BLaER1 (cell line): Measurements from ENCODE around the gene TTC39A.

Source experiments
- H3K27ac ChIP-seq: shearing (Covaris generic); formaldehyde crosslinking; 2 replicates; pipeline ENCODE4 v1.8.1; 2022
- H3K27me3 ChIP-seq: shearing (Covaris generic); formaldehyde crosslinking; 2 replicates; pipeline ENCODE4 v1.8.1; 2022
- H3K36me3 ChIP-seq: shearing (Covaris generic); formaldehyde crosslinking; 2 replicates; pipeline ENCODE4 v1.8.1; 2022
- H3K4me1 ChIP-seq: shearing (Covaris generic); formaldehyde crosslinking; 2 replicates; pipeline ENCODE4 v1.8.1; 2022
- H3K4me2 ChIP-seq: shearing (Covaris generic); formaldehyde crosslinking; 2 replicates; pipeline ENCODE4 v1.8.1; 2022
- H3K4me3 ChIP-seq: shearing (Covaris generic); formaldehyde crosslinking; 2 replicates; pipeline ENCODE4 v1.8.1; 2022
- H3K9ac ChIP-seq: shearing (Covaris generic); formaldehyde crosslinking; 2 replicates; pipeline ENCODE4 v1.8.1; 2022
- H3K9me3 ChIP-seq: shearing (Covaris generic); formaldehyde crosslinking; 2 replicates; pipeline ENCODE4 v1.8.1; 2022
- H4K20me1 ChIP-seq: shearing (Covaris generic); formaldehyde crosslinking; 2 replicates; pipeline ENCODE4 v1.8.1; 2022
- Cebpa-rat ChIP-seq: shearing (Covaris generic); IDR thresholded peaks from 2 replicates; pipeline ENCODE4 v1.8.1; 2022

The TTC39A gene

DNA sequence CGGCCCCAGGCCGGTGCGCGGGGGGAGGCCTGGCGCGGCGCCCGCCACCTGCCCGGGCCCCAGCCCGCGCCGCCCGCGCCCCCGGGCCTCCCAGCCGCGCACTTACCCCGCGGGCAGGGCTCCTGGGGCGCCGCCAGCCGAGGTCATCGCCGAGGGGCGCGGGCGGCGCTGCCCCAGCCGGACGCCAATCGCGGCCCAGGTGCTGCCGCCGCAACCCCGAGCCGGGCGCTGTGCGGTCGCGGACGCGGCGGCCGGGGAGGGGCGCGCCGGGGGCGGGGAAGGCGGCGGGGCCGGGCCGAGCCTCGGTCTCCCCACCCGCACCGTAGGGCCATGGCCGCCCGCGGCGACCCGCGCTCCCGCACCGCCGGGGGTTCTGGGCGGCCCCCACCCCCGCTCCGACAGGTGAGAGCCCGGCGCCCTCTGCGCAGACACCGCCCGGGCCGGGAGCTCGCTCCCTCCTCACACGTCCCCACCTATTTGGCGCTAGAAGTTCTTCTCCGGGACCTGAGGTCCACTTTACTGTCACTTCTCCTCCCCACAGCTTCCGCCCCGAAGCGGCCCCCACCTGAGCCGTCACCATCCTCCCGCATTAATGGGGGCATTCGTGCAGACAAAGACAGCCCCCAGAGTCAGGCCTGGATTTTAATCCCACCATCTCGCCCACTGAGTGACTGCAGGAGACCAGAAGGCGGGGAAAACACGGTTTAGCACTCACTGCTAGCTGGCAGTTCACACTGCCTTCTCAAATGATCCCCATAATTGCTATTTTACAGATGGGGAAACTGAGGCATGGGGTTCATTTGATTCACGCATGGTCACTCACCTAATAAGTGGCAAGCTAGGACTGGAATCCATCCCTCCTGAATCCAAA is at the start of gene TTC39A:
Gene TTC39A (minus strand): TSS at position 232 of the 871 bp plus-strand sequence. CDS start 85 bp downstream, at position 147.
- TF ChIP-seq Cebpa-rat = no peak
- peaks cover 15% of the 10 kb centered on the region for H3K4me1 ChIP-seq
- peaks cover 45% of the 10 kb centered on the region for H3K27me3 ChIP-seq
- no peaks in the 10 kb centered on the region for H3K9me3 ChIP-seq
- no peak within 1 kb of the TSS for H3K9ac ChIP-seq
- peak within 1 kb of the TSS; percentile 54 for H3K4me3 ChIP-seq
- no peak within 1 kb of the TSS for H3K27ac ChIP-seq
- H4K20me1 ChIP-seq = no peaks in the 10 kb centered on the region; the same call in 1 of the 2 replicates
- no peaks in the 10 kb centered on the region for H3K36me3 ChIP-seq
- H3K4me2 ChIP-seq = peak within 1 kb of the TSS; percentile 65

DNA sequence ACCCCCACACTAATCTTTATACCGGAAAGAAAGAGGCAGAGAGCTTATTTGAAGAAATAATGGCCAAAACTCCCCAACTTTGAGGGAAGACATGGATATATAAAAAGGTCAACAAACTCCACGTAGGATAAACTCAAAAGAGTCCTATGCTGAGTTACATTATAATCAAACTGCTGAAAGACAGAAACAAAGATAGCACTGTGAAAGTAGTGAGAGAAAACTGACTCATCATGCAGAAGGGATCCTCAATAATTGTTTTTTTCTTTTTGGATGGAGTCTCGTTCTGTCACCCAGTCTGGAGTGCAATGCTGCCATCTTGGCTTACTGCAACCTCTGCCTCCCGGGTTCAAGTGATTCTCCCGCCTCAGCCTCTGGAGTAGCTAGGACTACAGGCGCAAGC is 48.5 kb upstream of the TTC39A start:
- no peak for TF ChIP-seq Cebpa-rat
- no peak overlapping the region for H3K4me2 ChIP-seq
- H3K27ac ChIP-seq = no peak overlapping the region
- H3K27me3 ChIP-seq = no peaks in the 10 kb centered on the region
- H3K4me3 ChIP-seq = no peak overlapping the region
- H3K4me1 ChIP-seq = no peaks in the 10 kb centered on the region
- H4K20me1 ChIP-seq = no peaks in the 10 kb centered on the region
- peaks cover 71% of the 10 kb centered on the region for H3K36me3 ChIP-seq
- no peak overlapping the region for H3K9ac ChIP-seq
- H3K9me3 ChIP-seq = peaks cover 48% of the 10 kb centered on the region

- no peaks in the 10 kb centered on the region for H3K4me1 ChIP-seq
- H4K20me1 ChIP-seq = no peaks in the 10 kb centered on the region
- H3K9ac ChIP-seq = no peak overlapping the region
- no peak overlapping the region for H3K4me2 ChIP-seq
- peaks cover 71% of the 10 kb centered on the region for H3K36me3 ChIP-seq
- H3K4me3 ChIP-seq = no peak overlapping the region
- H3K27me3 ChIP-seq = no peaks in the 10 kb centered on the region
- no peak overlapping the region for H3K27ac ChIP-seq
- H3K9me3 ChIP-seq = peaks cover 27% of the 10 kb centered on the region
- TF ChIP-seq Cebpa-rat = no peak
These were observed 43.5 kb upstream of the TTC39A start for GRCh38 chr1:51373898-51374297.

DNA sequence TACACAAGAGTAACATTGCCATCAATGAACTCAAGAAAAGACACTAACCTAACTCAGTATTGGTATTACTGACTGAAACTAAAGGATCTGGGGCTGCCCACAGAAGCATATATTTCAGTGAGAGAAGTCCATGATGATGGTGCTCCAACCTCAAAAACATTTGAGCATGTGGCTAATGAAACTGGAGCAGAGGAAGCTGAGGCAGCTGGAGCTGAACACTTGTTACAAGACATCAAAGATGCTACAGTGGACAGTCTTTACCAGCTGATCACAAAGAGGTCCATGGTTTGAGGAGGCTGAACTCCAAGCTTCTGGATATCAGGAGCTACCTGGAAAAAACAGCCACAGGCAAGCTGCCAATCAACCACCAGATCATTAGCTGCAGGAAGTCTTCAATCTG is 42.2 kb upstream of the TTC39A start:
- Histone ChIP-seq H3K4me3 (no peak overlapping the region), H3K4me1 (no peaks in the 10 kb centered on the region), H3K36me3 (peaks cover 57% of the 10 kb centered on the region), H3K27ac (no peak overlapping the region), H3K27me3 (no peaks in the 10 kb centered on the region), H4K20me1 (no peaks in the 10 kb centered on the region), H3K4me2 (no peak overlapping the region), H3K9ac (no peak overlapping the region), H3K9me3 (peaks cover 17% of the 10 kb centered on the region)
- no peak for TF ChIP-seq Cebpa-rat

- peaks cover 52% of the 10 kb centered on the region for H3K36me3 ChIP-seq
- TF ChIP-seq Cebpa-rat = no peak
- no peak overlapping the region for H3K4me3 ChIP-seq
- H3K4me2 ChIP-seq = no peak overlapping the region
- no peaks in the 10 kb centered on the region for H4K20me1 ChIP-seq
- H3K9ac ChIP-seq = no peak overlapping the region
- no peaks in the 10 kb centered on the region for H3K4me1 ChIP-seq
- H3K27ac ChIP-seq = no peak overlapping the region
- H3K9me3 ChIP-seq = no peaks in the 10 kb centered on the region
- H3K27me3 ChIP-seq = no peaks in the 10 kb centered on the region
These were observed 38.8 kb upstream of the TTC39A start for GRCh38 chr1:51369171-51369570.

DNA sequence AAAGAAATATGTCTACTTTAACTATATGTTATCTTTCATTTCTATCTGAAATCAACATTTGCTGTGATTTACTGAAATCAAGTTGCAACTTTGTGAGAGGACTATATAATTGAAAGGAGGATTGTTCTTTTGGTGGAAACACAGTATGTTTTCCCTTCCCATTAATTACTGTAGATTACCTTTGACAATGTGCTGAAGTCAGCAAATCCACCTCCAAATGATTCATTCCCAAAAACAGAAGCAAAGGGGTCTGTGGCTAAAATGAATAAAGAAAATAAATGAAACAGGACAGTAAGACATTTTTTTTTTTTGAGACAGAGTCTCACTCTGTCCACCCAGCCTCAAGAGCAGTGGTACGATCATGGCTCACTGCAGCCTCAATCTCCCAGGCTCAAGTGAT is 35.4 kb upstream of the TTC39A start:
- peaks cover 50% of the 10 kb centered on the region for H3K36me3 ChIP-seq
- no peak overlapping the region for H3K9ac ChIP-seq
- no peaks in the 10 kb centered on the region for H3K9me3 ChIP-seq
- TF ChIP-seq Cebpa-rat = no peak
- H4K20me1 ChIP-seq = no peaks in the 10 kb centered on the region
- H3K27ac ChIP-seq = no peak overlapping the region
- H3K27me3 ChIP-seq = no peaks in the 10 kb centered on the region
- H3K4me1 ChIP-seq = no peaks in the 10 kb centered on the region
- H3K4me2 ChIP-seq = no peak overlapping the region
- H3K4me3 ChIP-seq = no peak overlapping the region

DNA sequence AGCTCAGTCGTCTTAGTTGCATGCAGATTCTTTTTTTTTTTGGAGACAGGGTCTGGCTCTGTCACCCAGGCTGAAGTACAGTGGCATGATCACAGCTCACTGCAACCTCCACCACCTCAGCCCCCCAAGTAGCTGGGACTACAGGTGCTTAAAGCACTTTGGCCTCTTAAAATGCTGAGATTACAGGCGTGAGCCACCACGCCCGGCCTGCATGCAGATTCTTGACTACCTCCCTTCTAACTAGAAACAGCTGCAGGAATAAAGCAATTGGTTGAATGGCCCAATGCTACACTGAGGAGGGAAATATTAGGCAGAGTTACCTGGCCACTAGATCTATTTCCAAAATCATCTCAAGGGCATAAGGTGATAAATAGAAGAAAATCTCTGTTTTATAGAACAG is 29.5 kb upstream of the TTC39A start:
- H3K9me3 ChIP-seq = no peaks in the 10 kb centered on the region
- H3K27ac ChIP-seq = no peak overlapping the region

DNA sequence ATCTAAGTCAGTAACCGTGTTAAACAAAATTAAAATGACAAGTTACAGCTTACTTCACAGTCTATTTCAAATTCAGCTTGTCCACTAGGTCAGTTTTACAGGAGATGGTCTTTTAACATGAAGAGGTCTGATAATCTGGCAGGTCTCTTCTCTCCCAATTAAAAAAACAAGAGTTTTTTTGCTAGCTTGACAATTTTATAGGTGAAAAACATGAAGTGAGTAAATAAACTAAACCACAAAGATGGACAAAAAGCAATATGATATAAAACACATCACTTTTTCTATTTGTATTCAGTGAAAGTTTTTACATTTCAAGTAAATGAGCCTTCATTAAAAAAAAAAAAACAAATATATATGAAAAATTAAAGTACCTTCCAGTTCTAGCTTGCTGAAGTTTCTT is 25.0 kb upstream of the TTC39A start:
- Histone ChIP-seq H3K4me1 (peaks cover 13% of the 10 kb centered on the region), H3K4me3 (no peak overlapping the region), H4K20me1 (no peaks in the 10 kb centered on the region), H3K9me3 (no peaks in the 10 kb centered on the region), H3K9ac (no peak overlapping the region), H3K27ac (no peak overlapping the region), H3K27me3 (no peaks in the 10 kb centered on the region), H3K36me3 (peaks cover 40% of the 10 kb centered on the region), H3K4me2 (no peak overlapping the region)
- no peak for TF ChIP-seq Cebpa-rat

More for the DNA sequence above, 29.5 kb upstream of the TTC39A start:
- H3K4me2 ChIP-seq = no peak overlapping the region
- H3K4me1 ChIP-seq = peaks cover 13% of the 10 kb centered on the region
- H3K4me3 ChIP-seq = no peak overlapping the region
- TF ChIP-seq Cebpa-rat = no peak
- H3K27me3 ChIP-seq = no peaks in the 10 kb centered on the region
- H4K20me1 ChIP-seq = no peaks in the 10 kb centered on the region
- peaks cover 68% of the 10 kb centered on the region for H3K36me3 ChIP-seq
- H3K9ac ChIP-seq = no peak overlapping the region

GRCh38 chr1:51354416-51354815 is 24.1 kb upstream of the TTC39A start:
- Histone ChIP-seq H3K36me3 (peaks cover 30% of the 10 kb centered on the region), H3K4me3 (no peak overlapping the region), H3K4me1 (peaks cover 13% of the 10 kb centered on the region), H3K27me3 (no peaks in the 10 kb centered on the region), H3K4me2 (no peak overlapping the region), H4K20me1 (no peaks in the 10 kb centered on the region), H3K9ac (no peak overlapping the region), H3K27ac (no peak overlapping the region), H3K9me3 (no peaks in the 10 kb centered on the region)
- TF ChIP-seq Cebpa-rat = no peak

- no peaks in the 10 kb centered on the region for H4K20me1 ChIP-seq
These were observed 21.5 kb upstream of the TTC39A start for GRCh38 chr1:51351907-51352306.

More at GRCh38 chr1:51351907-51352306, 21.5 kb upstream of the TTC39A start:
- Histone ChIP-seq H3K27me3 (no peaks in the 10 kb centered on the region), H3K9ac (no peak overlapping the region), H3K4me3 (no peak overlapping the region), H3K36me3 (peaks cover 16% of the 10 kb centered on the region; the same call in 1 of the 2 replicates), H3K27ac (no peak overlapping the region), H3K4me2 (no peak overlapping the region), H3K9me3 (no peaks in the 10 kb centered on the region), H3K4me1 (no peaks in the 10 kb centered on the region)
- TF ChIP-seq Cebpa-rat = no peak
